ENCODE data around the gene ADAMTSL3.
A peak's percentile ranks its signal among the peaks of the same experiment; 100 is the strongest.

ADAMTSL3 gene

DNA sequence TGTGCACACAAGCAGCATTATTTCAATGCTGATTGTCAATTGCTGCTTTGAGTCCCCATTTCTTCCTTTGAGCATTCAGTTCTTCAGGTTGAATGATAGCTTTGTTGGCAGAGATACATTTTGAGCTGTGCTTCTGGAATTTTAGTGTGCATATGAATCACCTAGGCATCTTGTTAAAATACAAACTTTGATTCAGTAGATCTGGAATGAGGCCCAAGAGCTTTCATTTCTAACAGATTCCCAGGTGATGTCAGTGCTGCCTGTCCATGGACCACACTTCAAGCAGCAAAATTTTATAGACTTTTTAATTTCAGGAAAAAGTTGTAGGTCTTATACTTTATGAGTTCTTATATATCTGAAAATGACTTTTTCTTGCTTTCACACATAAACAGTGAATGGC is 131.1 kb downstream of the ADAMTSL3 start:
- TF ChIP-seq, protein P1, sequence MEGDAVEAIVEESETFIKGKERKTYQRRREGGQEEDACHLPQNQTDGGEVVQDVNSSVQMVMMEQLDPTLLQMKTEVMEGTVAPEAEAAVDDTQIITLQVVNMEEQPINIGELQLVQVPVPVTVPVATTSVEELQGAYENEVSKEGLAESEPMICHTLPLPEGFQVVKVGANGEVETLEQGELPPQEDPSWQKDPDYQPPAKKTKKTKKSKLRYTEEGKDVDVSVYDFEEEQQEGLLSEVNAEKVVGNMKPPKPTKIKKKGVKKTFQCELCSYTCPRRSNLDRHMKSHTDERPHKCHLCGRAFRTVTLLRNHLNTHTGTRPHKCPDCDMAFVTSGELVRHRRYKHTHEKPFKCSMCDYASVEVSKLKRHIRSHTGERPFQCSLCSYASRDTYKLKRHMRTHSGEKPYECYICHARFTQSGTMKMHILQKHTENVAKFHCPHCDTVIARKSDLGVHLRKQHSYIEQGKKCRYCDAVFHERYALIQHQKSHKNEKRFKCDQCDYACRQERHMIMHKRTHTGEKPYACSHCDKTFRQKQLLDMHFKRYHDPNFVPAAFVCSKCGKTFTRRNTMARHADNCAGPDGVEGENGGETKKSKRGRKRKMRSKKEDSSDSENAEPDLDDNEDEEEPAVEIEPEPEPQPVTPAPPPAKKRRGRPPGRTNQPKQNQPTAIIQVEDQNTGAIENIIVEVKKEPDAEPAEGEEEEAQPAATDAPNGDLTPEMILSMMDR (conservative IDR thresholded peaks at IDR 0.05; ENCODE audit: low read depth, low read length), result no peak
- no peak overlapping the region for H3K4me3 ChIP-seq (ENCODE audit: low read depth, low read length)
- DNase-seq (ENCODE audit: low read depth), result peak; percentile 44

DNA sequence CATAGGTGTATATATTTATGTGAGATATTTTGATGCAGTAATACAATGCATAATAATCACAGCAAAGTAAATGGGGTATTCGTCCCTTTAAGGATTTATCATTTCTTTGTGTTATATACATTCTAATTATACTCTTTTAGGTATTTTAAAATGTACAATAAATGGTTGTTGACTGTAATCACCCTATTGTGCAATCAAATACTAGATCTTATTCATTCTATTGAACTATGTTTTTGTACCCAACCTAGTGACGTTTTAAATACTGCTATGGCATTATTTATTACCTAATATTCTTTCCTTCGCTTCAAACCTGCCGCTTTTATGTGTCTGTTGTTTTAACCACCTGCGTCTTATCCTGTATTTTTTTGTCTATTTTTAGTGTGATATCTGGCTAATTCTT is 132.4 kb downstream of the ADAMTSL3 start:
- TF ChIP-seq, protein P1 (conservative IDR thresholded peaks at IDR 0.05; ENCODE audit: low read depth, low read length), result no peak
- H3K4me3 ChIP-seq (ENCODE audit: low read depth, low read length), result no peak overlapping the region
- no peak for DNase-seq (ENCODE audit: low read depth)

DNA sequence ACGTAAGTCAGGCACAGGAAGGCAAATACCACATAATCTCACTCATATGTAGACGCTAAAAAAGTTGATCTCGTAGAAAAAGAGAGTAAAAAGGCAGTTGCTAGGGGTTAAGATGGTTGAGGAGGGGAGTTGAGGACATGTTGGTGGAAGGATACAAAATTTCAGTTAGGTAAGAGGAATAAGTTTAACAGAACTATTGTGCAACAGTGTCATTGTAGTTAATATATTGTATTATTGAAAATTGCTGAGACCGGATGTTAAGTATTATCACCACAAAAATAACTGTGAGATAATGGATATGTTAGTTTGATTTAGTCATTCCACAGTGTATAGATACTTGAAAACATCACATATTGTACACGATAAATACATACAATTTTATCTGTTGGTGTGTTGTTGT is 139.1 kb downstream of the ADAMTSL3 start:
- H3K4me3 ChIP-seq (ENCODE audit: low read depth, low read length), result no peak overlapping the region
- TF ChIP-seq, protein P1 (conservative IDR thresholded peaks at IDR 0.05; ENCODE audit: low read depth, low read length), result no peak
- DNase-seq (ENCODE audit: low read depth), result no peak

DNA sequence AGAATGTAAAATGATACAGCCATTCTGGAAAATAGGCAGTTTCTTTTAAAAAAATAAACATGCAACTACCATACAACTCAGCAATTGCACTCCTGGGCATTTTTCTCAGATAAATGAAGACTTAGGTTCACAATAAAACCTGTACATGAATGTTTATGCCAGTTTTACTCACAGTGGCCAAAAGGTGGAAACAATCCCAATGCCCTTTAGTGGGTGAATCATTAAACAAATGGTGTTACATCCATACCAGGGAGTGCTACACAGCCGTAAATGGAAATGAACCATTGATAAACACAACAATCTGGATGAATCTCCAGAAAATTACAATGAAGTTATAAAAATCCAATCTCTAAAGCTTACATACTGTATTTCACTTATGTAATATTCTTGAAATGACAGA is 140.3 kb downstream of the ADAMTSL3 start:
- TF ChIP-seq, protein P1 (conservative IDR thresholded peaks at IDR 0.05; ENCODE audit: low read depth, low read length), result no peak
- peak; percentile 34 for DNase-seq (ENCODE audit: low read depth)
- no peak overlapping the region for H3K4me3 ChIP-seq (ENCODE audit: low read depth, low read length)

DNA sequence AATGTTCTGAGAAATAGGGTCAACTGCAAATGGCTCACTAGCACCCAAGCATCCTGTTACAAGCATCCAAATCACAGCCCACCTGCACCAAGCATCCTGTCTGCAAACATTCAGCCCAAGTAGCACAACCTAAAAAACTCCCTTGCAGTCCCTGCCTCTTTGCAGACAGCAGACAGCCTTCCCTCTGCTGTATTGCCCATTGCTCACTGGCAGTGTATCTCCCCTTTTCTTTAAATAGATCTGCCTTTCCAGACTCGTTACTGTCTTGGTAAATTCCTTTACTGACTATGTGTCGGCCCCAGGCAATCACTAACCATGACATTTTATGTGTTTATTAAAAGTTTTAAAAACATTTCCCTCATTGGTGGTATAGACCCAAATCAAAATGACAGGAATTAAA is 155.4 kb downstream of the ADAMTSL3 start:
- TF ChIP-seq, protein P1 (conservative IDR thresholded peaks at IDR 0.05; ENCODE audit: low read depth, low read length), result no peak
- no peak for DNase-seq (ENCODE audit: low read depth)
- no peak overlapping the region for H3K4me3 ChIP-seq (ENCODE audit: low read depth, low read length)

DNA sequence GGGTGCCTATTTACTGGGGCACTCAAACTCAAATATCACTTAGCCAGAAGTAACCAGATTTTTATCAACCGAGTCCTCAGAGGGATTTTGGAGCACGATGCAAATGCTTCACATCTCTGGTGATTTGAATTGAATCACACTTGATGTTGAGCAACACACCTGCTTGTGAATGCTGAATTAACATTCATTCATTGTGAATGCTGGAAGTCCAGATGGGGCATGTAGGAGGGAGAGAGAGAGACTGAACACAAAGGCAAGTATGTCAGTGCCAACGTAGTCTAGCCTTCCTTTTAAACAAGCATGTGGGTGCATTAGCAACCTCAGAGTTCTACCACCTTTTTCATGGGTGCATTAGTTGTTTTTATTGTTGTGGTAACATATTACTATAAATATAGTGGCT is 156.2 kb downstream of the ADAMTSL3 start:
- no peak overlapping the region for H3K4me3 ChIP-seq (ENCODE audit: low read depth, low read length)
- TF ChIP-seq, protein P1 (conservative IDR thresholded peaks at IDR 0.05; ENCODE audit: low read depth, low read length), result no peak
- no peak for DNase-seq (ENCODE audit: low read depth)

DNA sequence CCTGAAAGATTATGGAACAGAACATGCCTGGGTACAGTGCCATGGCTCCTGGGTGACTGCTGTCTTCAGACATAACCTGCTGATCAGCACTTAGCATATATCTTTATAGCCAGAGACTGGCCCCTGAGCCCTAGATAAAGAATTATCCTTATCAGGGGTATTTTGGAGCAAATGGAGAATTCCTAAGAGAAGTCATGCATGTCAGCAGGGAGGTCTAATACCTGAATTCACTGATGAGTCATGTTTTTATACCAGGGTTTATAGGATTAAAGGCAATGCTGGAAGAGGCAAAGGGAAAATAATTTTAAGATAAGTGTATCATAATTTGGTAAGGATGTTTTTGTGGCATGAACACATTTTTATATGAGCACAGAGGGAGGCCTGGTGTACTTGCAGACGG is 159.8 kb downstream of the ADAMTSL3 start:
- TF ChIP-seq, protein P1 (conservative IDR thresholded peaks at IDR 0.05; ENCODE audit: low read depth, low read length), result no peak
- H3K4me3 ChIP-seq (ENCODE audit: low read depth, low read length), result no peak overlapping the region
- no peak for DNase-seq (ENCODE audit: low read depth)

Measured in choroid plexus epithelial cell (primary cell).